DOHH2 (cell line): ENCODE results near the gene CLPX.
"Not testable (repeated sequence)": the region's sequence is repeated elsewhere in the genome, so short reads cannot be mapped to it uniquely, and the experiment has no call there.

Source experiments
- H3F3A ChIP-seq: fragments of 200-600 bp; sonication (generic), shearing (Covaris generic); 2 replicates; pipeline ENCODE4 v1.6.0; 2016; ENCODE audit warnings: antibody characterized with exemption, mild to moderate bottlenecking; ENCODE audit not compliant: control insufficient read depth, insufficient read depth
- H3K27ac ChIP-seq: fragments of 200-600 bp; sonication (generic); 2 replicates; pipeline ENCODE4 v1.5.1; 2014; ENCODE audit warnings: low read depth, mild to moderate bottlenecking, low read length, moderate library complexity
- H3K27me3 ChIP-seq: fragments of 200-600 bp; sonication (generic); 2 replicates; pipeline ENCODE4 v1.6.1; 2014; ENCODE audit warnings: mild to moderate bottlenecking, low read length, mixed read lengths; ENCODE audit not compliant: control insufficient read depth
- H3K36me3 ChIP-seq: fragments of 200-600 bp; sonication (generic); 2 replicates; pipeline ENCODE4 v1.6.1; 2014; ENCODE audit warnings: mild to moderate bottlenecking, low read length, moderate library complexity, mixed read lengths; ENCODE audit not compliant: control insufficient read depth
- H3K4me1 ChIP-seq: fragments of 200-600 bp; sonication (generic); 2 replicates; pipeline ENCODE4 v1.6.1; 2014; ENCODE audit warnings: mild to moderate bottlenecking, low read length, mixed read lengths; ENCODE audit not compliant: control insufficient read depth
- H3K4me2 ChIP-seq: fragments of 200-600 bp; sonication (generic); 2 replicates; pipeline ENCODE4 v1.6.0; 2014; ENCODE audit warnings: mild to moderate bottlenecking, low read length, moderate library complexity
- H3K4me3 ChIP-seq: fragments of 200-600 bp; sonication (generic); 2 replicates; pipeline ENCODE4 v1.5.1; 2014; ENCODE audit warnings: mild to moderate bottlenecking, low read length, mixed read lengths
- H3K79me2 ChIP-seq: fragments of 200-600 bp; sonication (generic); 2 replicates; pipeline ENCODE4 v1.6.1; 2014; ENCODE audit warnings: mild to moderate bottlenecking, low read length, mixed read lengths; ENCODE audit not compliant: control insufficient read depth
- H3K9me2 ChIP-seq: fragments of 200-600 bp; sonication (generic); replicated peaks from 2 replicates; pipeline ENCODE4 v1.6.1; 2014; ENCODE audit warnings: mild to moderate bottlenecking, low read length, mixed read lengths; ENCODE audit not compliant: control insufficient read depth
- H3K9me3 ChIP-seq: fragments of 200-600 bp; sonication (generic); 2 replicates; pipeline ENCODE4 v1.6.1; 2014; ENCODE audit warnings: antibody characterized with exemption, low read length, mixed read lengths; ENCODE audit not compliant: control insufficient read depth, insufficient read depth
- H4K20me1 ChIP-seq: fragments of 200-600 bp; sonication (generic); 2 replicates; pipeline ENCODE4 v1.6.0; 2014; ENCODE audit warnings: low read depth, mild to moderate bottlenecking, antibody characterized with exemption, low read length, moderate library complexity; ENCODE audit not compliant: control insufficient read depth, insufficient read depth
- CTCF ChIP-seq: fragments of 200-600 bp; sonication (generic); IDR thresholded peaks from one replicate; pipeline ENCODE4 v1.5.1; 2014; ENCODE audit warnings: antibody characterized with exemption, mild to moderate bottlenecking, low read depth, low read length; ENCODE audit not compliant: poor library complexity, severe bottlenecking
- EZH2phosphoT487 ChIP-seq: fragments of 200-600 bp; sonication (generic); IDR thresholded peaks from 2 replicates; pipeline ENCODE4 v1.6.1; 2017; ENCODE audit warnings: borderline replicate concordance, mild to moderate bottlenecking, antibody characterized with exemption, low read length, moderate library complexity, mixed read lengths

CLPX gene

GRCh38 chr15:65154720-65155119 is 30.4 kb downstream of the CLPX start:
- Histone ChIP-seq H4K20me1 (no peaks in the 10 kb centered on the region), H3F3A (peaks cover 6% of the 10 kb centered on the region; the same call in 1 of the 2 replicates), H3K27me3 (no peaks in the 10 kb centered on the region), H3K79me2 (no peaks in the 10 kb centered on the region), H3K4me2 (no peak overlapping the region), H3K27ac (no peak overlapping the region), H3K9me3 (no peaks in the 10 kb centered on the region), H3K4me1 (no peaks in the 10 kb centered on the region), H3K9me2 (no peaks in the 10 kb centered on the region), H3K36me3 (peaks cover 90% of the 10 kb centered on the region), H3K4me3 (no peak overlapping the region)
- TF ChIP-seq EZH2phosphoT487 (no peak), CTCF (no peak)

GRCh38 chr15:65147902-65148301 is 37.2 kb downstream of the CLPX start:
- no peaks in the 10 kb centered on the region for H3K9me3 ChIP-seq
- no peaks in the 10 kb centered on the region for H4K20me1 ChIP-seq
- H3K9me2 ChIP-seq = no peaks in the 10 kb centered on the region
- no peaks in the 10 kb centered on the region for H3K27me3 ChIP-seq
- no peaks in the 10 kb centered on the region for H3K4me1 ChIP-seq
- no peak overlapping the region for H3K4me2 ChIP-seq
- no peak for TF ChIP-seq EZH2phosphoT487
- no peak for TF ChIP-seq CTCF
- no peak overlapping the region for H3K4me3 ChIP-seq
- no peaks in the 10 kb centered on the region for H3K79me2 ChIP-seq
- peaks cover 42% of the 10 kb centered on the region for H3K36me3 ChIP-seq
- H3F3A ChIP-seq = peaks cover 5% of the 10 kb centered on the region; the same call in 1 of the 2 replicates
- no peak overlapping the region for H3K27ac ChIP-seq

- no peaks in the 10 kb centered on the region for H3K4me1 ChIP-seq
- H3K36me3 ChIP-seq = peaks cover 32% of the 10 kb centered on the region
- H3F3A ChIP-seq = peaks cover 5% of the 10 kb centered on the region; the same call in 1 of the 2 replicates
- TF ChIP-seq CTCF (no peak), EZH2phosphoT487 (no peak)
- H3K4me2 ChIP-seq = no peak overlapping the region
- H3K9me3 ChIP-seq = no peaks in the 10 kb centered on the region
- H3K79me2 ChIP-seq = no peaks in the 10 kb centered on the region
- H3K27ac ChIP-seq = no peak overlapping the region
- no peak overlapping the region for H3K4me3 ChIP-seq
- no peaks in the 10 kb centered on the region for H4K20me1 ChIP-seq
- H3K9me2 ChIP-seq = no peaks in the 10 kb centered on the region
- H3K27me3 ChIP-seq = no peaks in the 10 kb centered on the region
Measured at GRCh38 chr15:65146438-65146837, 38.7 kb downstream of the CLPX start.

GRCh38 chr15:65138631-65139030 is 46.5 kb downstream of the CLPX start:
- H3F3A ChIP-seq, H3K36me3 ChIP-seq, H3K79me2 ChIP-seq, H4K20me1 ChIP-seq, H3K27me3 ChIP-seq, H3K4me2 ChIP-seq, H3K27ac ChIP-seq, H3K4me3 ChIP-seq, H3K9me2 ChIP-seq: not testable (repeated sequence)
- Histone ChIP-seq H3K4me1 (peaks cover 11% of the 10 kb centered on the region), H3K9me3 (peaks cover 11% of the 10 kb centered on the region)

- H3K4me1 ChIP-seq = peaks cover 11% of the 10 kb centered on the region
- H3K9me2 ChIP-seq, H3K4me3 ChIP-seq, H3K27me3 ChIP-seq, H3K79me2 ChIP-seq, H3F3A ChIP-seq, H3K27ac ChIP-seq, H4K20me1 ChIP-seq, H3K36me3 ChIP-seq, H3K4me2 ChIP-seq: not testable (repeated sequence)
- H3K9me3 ChIP-seq = peaks cover 11% of the 10 kb centered on the region
Measured at GRCh38 chr15:65137893-65138292, 47.2 kb downstream of the CLPX start.

- Histone ChIP-seq H3K9me3 (peaks cover 11% of the 10 kb centered on the region), H3K79me2 (peaks cover 17% of the 10 kb centered on the region), H3K4me1 (peaks cover 14% of the 10 kb centered on the region)
- H3K27ac ChIP-seq, H3K27me3 ChIP-seq, H3K4me3 ChIP-seq, H3K9me2 ChIP-seq, H4K20me1 ChIP-seq, H3K4me2 ChIP-seq, H3K36me3 ChIP-seq, H3F3A ChIP-seq: not testable (repeated sequence)
Measured at GRCh38 chr15:65137089-65137488, 48.1 kb downstream of the CLPX start.
